KMS-11 (cell line): ENCODE results near the gene TOLLIP.

Experiments
- H2AFZ ChIP-seq: fragments of 200-600 bp; sonication (generic); 2 replicates; pipeline ENCODE4 v1.6.1; 2016; ENCODE audit warnings: antibody characterized with exemption, mixed run types, low read depth
- H3K27ac ChIP-seq: fragments of 200-600 bp; sonication (generic); 2 replicates; pipeline ENCODE4 v1.6.1; 2016; ENCODE audit warnings: mild to moderate bottlenecking, mixed run types
- H3K27me3 ChIP-seq: fragments of 200-600 bp; sonication (generic); 2 replicates; pipeline ENCODE4 v1.6.1; 2017; ENCODE audit warnings: mild to moderate bottlenecking, low read depth, mixed run types, moderate library complexity; ENCODE audit not compliant: insufficient read depth
- H3K36me3 ChIP-seq: fragments of 200-600 bp; sonication (generic); 2 replicates; pipeline ENCODE4 v1.6.1; 2017; ENCODE audit warnings: mild to moderate bottlenecking, mixed run types; ENCODE audit not compliant: insufficient read depth
- H3K4me1 ChIP-seq: fragments of 200-600 bp; sonication (generic); 2 replicates; pipeline ENCODE4 v1.6.1; 2016; ENCODE audit warnings: mild to moderate bottlenecking, low read depth, mixed run types; ENCODE audit not compliant: poor library complexity, severe bottlenecking
- H3K4me2 ChIP-seq: fragments of 200-600 bp; sonication (generic); 2 replicates; pipeline ENCODE4 v1.7.0; 2016; ENCODE audit warnings: mild to moderate bottlenecking, mixed run types
- H3K4me3 ChIP-seq: fragments of 200-600 bp; sonication (generic); IDR thresholded peaks from 2 replicates; pipeline ENCODE4 v1.6.1; 2017; ENCODE audit warnings: low read depth, low read length, mixed read lengths; ENCODE audit not compliant: insufficient read depth
- H3K79me2 ChIP-seq: fragments of 200-600 bp; sonication (generic); 2 replicates; pipeline ENCODE4 v1.6.1; 2016; ENCODE audit warnings: low read depth, mixed run types; ENCODE audit not compliant: insufficient read depth
- H3K9ac ChIP-seq: fragments of 200-600 bp; sonication (generic); 2 replicates; pipeline ENCODE4 v1.6.1; 2016; ENCODE audit warnings: mild to moderate bottlenecking, mixed run types
- H4K20me1 ChIP-seq: fragments of 200-600 bp; sonication (generic); 2 replicates; pipeline ENCODE4 v1.6.1; 2016; ENCODE audit warnings: mild to moderate bottlenecking, mixed run types; ENCODE audit not compliant: insufficient read depth
- CTCF ChIP-seq: fragments of 200-600 bp; sonication (generic); conservative IDR thresholded peaks from 2 replicates; pipeline ENCODE4 v1.6.1; 2017; ENCODE audit warnings: low read depth, mild to moderate bottlenecking, antibody characterized with exemption, low read length, moderate library complexity, mixed read lengths

TOLLIP gene

DNA sequence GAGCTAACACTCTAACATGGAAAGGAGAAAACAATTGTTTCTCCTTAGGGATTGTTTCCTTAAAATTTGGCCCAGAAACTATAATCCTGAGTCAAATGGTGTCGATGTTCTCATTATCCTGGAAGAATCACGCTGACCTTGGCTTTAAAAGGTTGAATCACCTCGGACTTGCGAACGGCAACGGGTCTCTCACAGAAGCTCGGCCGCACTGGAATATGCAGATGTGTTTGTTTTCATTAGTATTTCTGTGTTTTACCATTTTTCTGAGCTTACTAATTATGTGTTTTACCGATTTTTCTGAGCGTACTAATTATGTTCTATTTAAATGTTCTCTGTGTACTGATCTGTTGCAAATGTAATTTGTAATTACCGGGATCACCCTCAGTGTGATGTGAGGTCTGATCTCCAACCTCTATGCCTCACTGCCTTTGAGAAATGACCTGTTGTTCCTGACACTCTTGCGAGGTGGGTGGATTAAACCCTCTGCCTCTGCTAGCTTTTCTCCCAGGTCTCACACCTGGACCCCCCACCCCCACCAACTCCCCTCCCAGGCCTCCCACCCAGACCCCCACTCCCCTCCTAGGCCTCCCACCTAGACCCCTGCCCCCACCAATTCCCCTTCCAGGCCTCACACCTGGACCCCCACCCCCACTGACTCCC, 42.0 kb upstream of the TOLLIP start:
- Histone ChIP-seq H3K79me2 (no peaks in the 10 kb centered on the region), H4K20me1 (no peaks in the 10 kb centered on the region), H3K36me3 (no peaks in the 10 kb centered on the region), H3K9ac (no peak overlapping the region), H3K27ac (no peak overlapping the region), H3K4me2 (no peak overlapping the region), H3K4me1 (no peaks in the 10 kb centered on the region), H2AFZ (no peak overlapping the region), H3K4me3 (no peak overlapping the region), H3K27me3 (peaks cover 71% of the 10 kb centered on the region)
- no peak for TF ChIP-seq CTCF

DNA sequence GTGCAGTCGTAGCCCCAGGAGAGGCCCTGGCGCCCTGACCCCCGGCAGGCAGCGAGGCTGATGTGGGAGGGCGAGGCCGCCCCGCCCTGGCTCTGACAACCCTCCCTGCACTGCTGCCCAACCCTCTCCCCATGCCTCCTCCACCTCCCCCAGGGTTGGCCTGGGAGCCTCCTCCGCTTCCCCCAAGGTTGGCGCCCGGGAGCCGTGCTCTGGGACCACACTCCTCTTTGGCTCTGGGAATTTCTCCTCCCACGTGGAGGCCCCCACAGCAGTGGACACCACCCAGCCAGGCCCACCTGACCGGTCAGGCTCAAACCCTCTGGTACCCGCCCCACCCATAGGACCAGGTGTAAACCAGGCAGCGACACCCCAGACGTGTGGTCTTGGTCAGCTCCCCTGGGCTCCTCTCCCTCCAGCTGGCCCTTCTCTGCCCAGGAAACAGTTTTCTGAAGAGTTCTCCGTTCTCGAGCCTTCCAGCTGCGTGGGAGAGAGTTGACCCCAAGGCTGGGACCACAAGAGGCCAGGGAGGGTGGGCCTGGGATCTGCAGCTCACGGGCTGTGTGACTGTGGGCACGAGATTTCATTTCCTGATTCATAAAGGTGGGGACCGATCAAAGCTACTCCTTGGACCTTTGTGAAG, 40.8 kb upstream of the TOLLIP start:
- Histone ChIP-seq H3K4me1 (no peaks in the 10 kb centered on the region), H2AFZ (no peak overlapping the region), H4K20me1 (no peaks in the 10 kb centered on the region), H3K27me3 (peaks cover 70% of the 10 kb centered on the region), H3K79me2 (no peaks in the 10 kb centered on the region), H3K9ac (no peak overlapping the region), H3K27ac (no peak overlapping the region), H3K4me2 (no peak overlapping the region), H3K36me3 (no peaks in the 10 kb centered on the region), H3K4me3 (no peak overlapping the region)
- no peak for TF ChIP-seq CTCF

DNA sequence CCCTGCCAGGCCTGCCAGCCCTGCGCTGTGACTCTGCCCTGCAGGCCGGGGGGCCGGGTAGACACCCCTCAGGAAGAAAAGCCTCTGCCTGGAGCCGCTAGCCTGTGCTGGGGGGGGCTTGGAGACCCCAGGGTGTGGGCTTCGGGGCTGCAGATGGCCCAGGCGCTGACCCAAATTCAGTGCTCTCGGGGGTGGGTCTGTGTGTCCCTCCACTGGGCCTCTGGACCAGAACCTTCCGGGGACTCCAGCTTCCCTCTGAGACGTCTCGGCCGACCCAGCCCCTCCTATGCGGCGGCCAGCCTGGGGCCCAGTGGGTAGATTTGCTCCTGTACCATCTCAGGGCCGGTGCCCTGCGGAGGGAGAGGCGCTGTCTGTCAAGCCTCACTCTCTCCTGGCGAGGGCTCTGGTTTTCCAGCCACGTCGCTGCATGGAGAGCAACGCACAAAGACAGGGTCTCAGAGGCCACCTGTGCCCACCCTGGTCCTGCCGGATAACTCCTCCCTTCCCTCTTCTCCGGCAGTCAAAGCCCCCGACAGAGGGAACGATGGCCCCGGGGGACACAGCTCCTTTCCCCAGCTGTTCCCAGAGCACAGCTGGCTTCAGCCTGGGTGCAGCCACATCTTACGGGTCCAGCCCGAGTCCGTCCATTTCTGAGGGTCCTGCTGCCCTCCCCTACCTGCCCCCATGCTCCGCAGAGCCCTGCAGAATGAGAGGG, 40.1 kb upstream of the TOLLIP start:
- Histone ChIP-seq H3K27ac (no peak overlapping the region), H2AFZ (no peak overlapping the region), H3K4me2 (no peak overlapping the region), H4K20me1 (no peaks in the 10 kb centered on the region), H3K27me3 (peaks cover 69% of the 10 kb centered on the region), H3K36me3 (no peaks in the 10 kb centered on the region), H3K79me2 (no peaks in the 10 kb centered on the region), H3K4me3 (no peak overlapping the region), H3K4me1 (no peaks in the 10 kb centered on the region), H3K9ac (no peak overlapping the region)
- TF ChIP-seq CTCF, result no peak

DNA sequence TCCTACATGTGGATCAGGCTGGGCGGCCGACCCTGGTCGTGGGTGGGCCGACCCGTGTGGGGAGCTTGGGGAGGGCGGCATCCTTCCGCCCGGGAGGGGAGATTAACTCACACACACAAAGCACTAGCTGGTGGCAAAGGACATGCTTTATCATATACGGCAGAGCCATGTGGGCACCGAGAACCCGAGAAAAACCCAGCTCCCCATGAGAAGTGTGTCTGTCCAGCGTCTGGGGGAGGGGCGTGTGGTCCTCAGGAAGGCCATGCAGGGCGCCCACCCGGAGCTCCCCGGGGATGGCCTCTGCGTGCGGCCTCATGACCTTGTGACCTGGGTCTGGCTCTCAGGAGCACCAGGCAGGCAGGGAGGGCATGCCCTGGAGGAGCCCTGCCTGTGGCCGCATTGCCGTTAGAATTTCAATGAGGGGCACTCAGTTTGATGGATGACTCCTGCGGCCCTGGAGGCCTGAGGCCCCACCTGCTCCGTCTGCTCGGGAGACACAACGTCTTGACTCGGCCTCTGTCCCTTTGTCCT, 39.4 kb upstream of the TOLLIP start:
- Histone ChIP-seq H3K36me3 (no peaks in the 10 kb centered on the region), H3K79me2 (no peaks in the 10 kb centered on the region), H3K4me1 (no peaks in the 10 kb centered on the region), H3K9ac (no peak overlapping the region), H3K4me2 (no peak overlapping the region), H2AFZ (no peak overlapping the region), H3K27me3 (peaks cover 66% of the 10 kb centered on the region), H3K4me3 (no peak overlapping the region), H4K20me1 (no peaks in the 10 kb centered on the region), H3K27ac (no peak overlapping the region)
- TF ChIP-seq CTCF, result no peak
